Measurements from ENCODE around the gene OBSL1. TPM values are rescaled to one million over a fixed set of nuclear protein-coding genes. Genes with fewer than 3 reads are reported as not detected.

OBSL1 gene
- total RNA-seq, 4 donors from 2014 or later, result 47.9 to 72.9 (median 56.5) TPM

- Histone ChIP-seq H3K36me3 (no peaks in the 10 kb centered on the region), H3K4me3 (no peak overlapping the region), H3K4me1 (peaks cover 3 to 4% of the 10 kb centered on the region in 2 donors), H3K9me3 (no peaks in the 10 kb centered on the region), H3K27ac (no peak overlapping the region), H3K27me3 (no peaks in the 10 kb centered on the region)
- in situ Hi-C loops (cut with MboI; ENCODE audit: low sequenced_read_pairs in 4 of 4), result no loop called here
- intact Hi-C loops (cut with DNase I; ENCODE audit: low total_unique reads), result no loop called here
- TF ChIP-seq POLR2A (IDR thresholded peaks at IDR 0.05), result no peak
- no peak for TF ChIP-seq CTCF (IDR thresholded peaks at IDR 0.05 in 4 of 5, conservative IDR thresholded peaks at IDR 0.05 in 1 of 5)
- no peak for DNase-seq
- no peak for ATAC-seq
Observed at GRCh38 chr2:219576505-219577388, 5.4 kb upstream of the OBSL1 start.

GRCh38 chr2:219575566-219576504, 4.5 kb upstream of the OBSL1 start:
- no peaks in the 10 kb centered on the region for H3K27me3 ChIP-seq
- no peak for ATAC-seq

GRCh38 chr2:219574484-219575311, 3.4 kb upstream of the OBSL1 start:
- intact Hi-C loops (cut with DNase I; ENCODE audit: low total_unique reads) (no loop called here), in situ Hi-C loops (cut with MboI; ENCODE audit: low sequenced_read_pairs in 4 of 4) (no loop called here)
- H3K27me3 ChIP-seq, result no peaks in the 10 kb centered on the region

More at GRCh38 chr2:219575566-219576504, 4.5 kb upstream of the OBSL1 start:
- H3K36me3 ChIP-seq, result no peaks in the 10 kb centered on the region
- intact Hi-C loops (cut with DNase I; ENCODE audit: low total_unique reads) (no loop called here), in situ Hi-C loops (cut with MboI; ENCODE audit: low sequenced_read_pairs in 4 of 4) (no loop called here)
- no peak for DNase-seq
- no peak overlapping the region for H3K4me3 ChIP-seq
- no peaks in the 10 kb centered on the region for H3K9me3 ChIP-seq
- H3K4me1 ChIP-seq, result peaks cover 6% of the 10 kb centered on the region in 2 donors
- no peak overlapping the region for H3K27ac ChIP-seq
- no peak for TF ChIP-seq POLR2A (IDR thresholded peaks at IDR 0.05)
- no peak for TF ChIP-seq CTCF (IDR thresholded peaks at IDR 0.05 in 4 of 5, conservative IDR thresholded peaks at IDR 0.05 in 1 of 5)

More at GRCh38 chr2:219574484-219575311, 3.4 kb upstream of the OBSL1 start:
- TF ChIP-seq CTCF (IDR thresholded peaks at IDR 0.05 in 4 of 5, conservative IDR thresholded peaks at IDR 0.05 in 1 of 5), result no peak
- TF ChIP-seq POLR2A (IDR thresholded peaks at IDR 0.05), result no peak
- Histone ChIP-seq H3K4me3 (no peak overlapping the region), H3K27ac (no peak overlapping the region), H3K9me3 (no peaks in the 10 kb centered on the region), H3K4me1 (peaks cover 11% of the 10 kb centered on the region in 2 donors), H3K36me3 (no peaks in the 10 kb centered on the region)
- ATAC-seq (no peak), DNase-seq (peak in 1 of 2 donors; percentile 33)

Data from gastrocnemius medialis (tissue), 4 donors.